ENCODE data around the gene MXD3. TPM values are rescaled to one million over a fixed set of nuclear protein-coding genes. Genes with fewer than 3 reads are reported as not detected.

The MXD3 gene
- total and polyA plus RNA-seq, 2 donors (not counting 3 experiments of a cell fraction or from before 2014, with no cell fraction given), result 38.4 to 44.2 TPM

GRCh38 chr5:177329883-177330282 is 18.2 kb upstream of the MXD3 start:
- CTCF ChIA-PET, result interaction anchor here (0.9 to 1.2 kb wide), 2 partner anchors 12 to 41 kb away, joined by 3 to 4 read pairs; no protein-coding TSS in a partner anchor
- Histone ChIP-seq H3K4me1 (ENCODE audit: control insufficient read depth, extremely low read depth, insufficient read depth, low read length) (peaks cover 22% of the 10 kb centered on the region), H3K27ac (ENCODE audit: insufficient read depth, low read depth, low read length) (no peak overlapping the region), H3K4me3 (replicated peaks in 1 of 3; ENCODE audit: insufficient read depth in 1 of 3, low read depth in 1 of 3, low read length in 3 of 3) (no peak overlapping the region), H3K79me2 (ENCODE audit: control insufficient read depth, insufficient read depth, low read length) (no peaks in the 10 kb centered on the region), H3K9me3 (replicated peaks; ENCODE audit: control insufficient read depth, insufficient read depth, low read length) (no peaks in the 10 kb centered on the region), H3K9me1 (replicated peaks; ENCODE audit: control insufficient read depth, extremely low read depth, insufficient read depth, low read length) (no peaks in the 10 kb centered on the region), H2AFZ (ENCODE audit: low read depth, low read length) (no peak overlapping the region), H3K4me2 (ENCODE audit: insufficient read depth, low read length) (no peak overlapping the region), H3K27me3 (ENCODE audit: control insufficient read depth in 2 of 2, insufficient read depth in 2 of 2, low read length in 2 of 2) (no peaks in the 10 kb centered on the region), H4K20me1 (replicated peaks; ENCODE audit: control insufficient read depth, extremely low read depth, insufficient read depth, low read length) (no peaks in the 10 kb centered on the region), H3K36me3 (ENCODE audit: control insufficient read depth in 2 of 2, extremely low read depth in 1 of 2, insufficient read depth in 2 of 2, low read length in 2 of 2) (peaks cover 0 to 25% of the 10 kb centered on the region in 2 experiments), H3K9ac (replicated peaks; ENCODE audit: extremely low read depth, insufficient read depth, low read length) (no peak overlapping the region)
- intact Hi-C loops (cut with micrococcal nuclease) (no loop called here), dilution Hi-C loops (cut with MboI; ENCODE audit: extremely low pct_ligation_motif_present, low sequenced_read_pairs) (no loop called here)
- no peak for TF ChIP-seq MYC (IDR thresholded peaks at IDR 0.05; ENCODE audit: low read depth, low read length)
- no peak for TF ChIP-seq EZH2 (IDR thresholded peaks at IDR 0.05; ENCODE audit: borderline replicate concordance, low read depth, low read length, severe bottlenecking)
- TF ChIP-seq, protein P1, sequence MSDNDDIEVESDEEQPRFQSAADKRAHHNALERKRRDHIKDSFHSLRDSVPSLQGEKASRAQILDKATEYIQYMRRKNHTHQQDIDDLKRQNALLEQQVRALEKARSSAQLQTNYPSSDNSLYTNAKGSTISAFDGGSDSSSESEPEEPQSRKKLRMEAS (IDR thresholded peaks at IDR 0.05; ENCODE audit: insufficient read depth, insufficient read length), result no peak
- TF ChIP-seq FOS (IDR thresholded peaks at IDR 0.05; ENCODE audit: borderline replicate concordance, insufficient read depth, low read length), result no peak
- no peak for TF ChIP-seq JUN (IDR thresholded peaks at IDR 0.05; ENCODE audit: borderline replicate concordance, insufficient read depth, insufficient read length, low read depth)
- TF ChIP-seq GATA2 (IDR thresholded peaks at IDR 0.05; ENCODE audit: insufficient read depth, insufficient read length, low read depth, low read length), result no peak
- TF ChIP-seq POLR2A (IDR thresholded peaks at IDR 0.05; ENCODE audit: low read depth, low read length), result no peak
- TF ChIP-seq, protein P2, sequence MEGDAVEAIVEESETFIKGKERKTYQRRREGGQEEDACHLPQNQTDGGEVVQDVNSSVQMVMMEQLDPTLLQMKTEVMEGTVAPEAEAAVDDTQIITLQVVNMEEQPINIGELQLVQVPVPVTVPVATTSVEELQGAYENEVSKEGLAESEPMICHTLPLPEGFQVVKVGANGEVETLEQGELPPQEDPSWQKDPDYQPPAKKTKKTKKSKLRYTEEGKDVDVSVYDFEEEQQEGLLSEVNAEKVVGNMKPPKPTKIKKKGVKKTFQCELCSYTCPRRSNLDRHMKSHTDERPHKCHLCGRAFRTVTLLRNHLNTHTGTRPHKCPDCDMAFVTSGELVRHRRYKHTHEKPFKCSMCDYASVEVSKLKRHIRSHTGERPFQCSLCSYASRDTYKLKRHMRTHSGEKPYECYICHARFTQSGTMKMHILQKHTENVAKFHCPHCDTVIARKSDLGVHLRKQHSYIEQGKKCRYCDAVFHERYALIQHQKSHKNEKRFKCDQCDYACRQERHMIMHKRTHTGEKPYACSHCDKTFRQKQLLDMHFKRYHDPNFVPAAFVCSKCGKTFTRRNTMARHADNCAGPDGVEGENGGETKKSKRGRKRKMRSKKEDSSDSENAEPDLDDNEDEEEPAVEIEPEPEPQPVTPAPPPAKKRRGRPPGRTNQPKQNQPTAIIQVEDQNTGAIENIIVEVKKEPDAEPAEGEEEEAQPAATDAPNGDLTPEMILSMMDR (IDR thresholded peaks at IDR 0.05; ENCODE audit: extremely low read depth in 1 of 2, insufficient read depth in 1 of 2, low read depth in 1 of 2, low read length in 2 of 2), result no peak
- TF ChIP-seq POLR2AphosphoS5 (IDR thresholded peaks at IDR 0.05; ENCODE audit: insufficient read depth, low read depth, low read length), result no peak
- POLR2A ChIA-PET, result no interaction called here
- no peak for DNase-seq (ENCODE audit: low read depth, low spot score)
- FAIRE-seq, result no peak
- BruUV-seq (replicated peaks), result no TSS peak

All from endothelial cell of umbilical vein (primary cell).